Stimulated activated CD4-positive, alpha-beta T cell treated with anti-CD3 and anti-CD28 coated beads, Interleukin-1b, Interleukin-23, amount 100 ng/mL, for 1 hour (primary cell): ENCODE measurements around the gene NUP37.
"Not testable (repeated sequence)": the region's sequence is repeated elsewhere in the genome, so short reads cannot be mapped to it uniquely, and the experiment has no call there.

Source experiments
- DNase-seq, 2 donors: peaks; one replicate each; pipeline ENCODE4 v3.0.0-alpha.2; 2020; ENCODE audit warnings: low read depth in 2 of 2

The NUP37 gene

GRCh38 chr12:102093319-102093718 is 26.6 kb downstream of the NUP37 start:
- DNase-seq: no peak

- DNase-seq: not testable (repeated sequence)
Measured at GRCh38 chr12:102089228-102089835, 30.6 kb downstream of the NUP37 start.

GRCh38 chr12:102080842-102081241 is 39.1 kb downstream of the NUP37 start:
- DNase-seq: no peak

GRCh38 chr12:102072092-102072491 is 47.8 kb downstream of the NUP37 start:
- DNase-seq: not testable (repeated sequence)

GRCh38 chr12:102069707-102070106 is 50.2 kb downstream of the NUP37 start:
- DNase-seq: no peak

GRCh38 chr12:102067574-102068258 is 52.2 kb downstream of the NUP37 start:
- DNase-seq: no peak

- DNase-seq: no peak
Measured at GRCh38 chr12:102064476-102064875, 55.4 kb downstream of the NUP37 start.

- no peak for DNase-seq
Measured at GRCh38 chr12:102063069-102063468, 56.8 kb downstream of the NUP37 start.

GRCh38 chr12:102062419-102062806 is 57.5 kb downstream of the NUP37 start:
- no peak for DNase-seq

- peak; percentile 80 to 85 for DNase-seq
Measured at GRCh38 chr12:102061560-102062418, 58.1 kb downstream of the NUP37 start, which contains the start of gene WASHC3. Gene WASHC3, minus strand, starts transcription at chr12:102061991. Its CDS starts 29 bp downstream, at chr12:102061962.

GRCh38 chr12:102061096-102061559 is 58.8 kb downstream of the NUP37 start:
- DNase-seq: no peak

GRCh38 chr12:102059343-102059742 is 60.6 kb downstream of the NUP37 start:
- DNase-seq: no peak

- DNase-seq: no peak
Measured at GRCh38 chr12:102054345-102054744, 65.6 kb downstream of the NUP37 start.

- no peak for DNase-seq
Measured at GRCh38 chr12:102053062-102053349, 66.9 kb downstream of the NUP37 start.

GRCh38 chr12:102052192-102053061 is 67.5 kb downstream of the NUP37 start:
- DNase-seq: no peak

- DNase-seq: no peak
Measured at GRCh38 chr12:102051431-102051965, 68.4 kb downstream of the NUP37 start.

- DNase-seq: no peak
Measured at GRCh38 chr12:102050660-102051430, 69.1 kb downstream of the NUP37 start.

- no peak for DNase-seq
Measured at GRCh38 chr12:102043928-102044327, 76.0 kb downstream of the NUP37 start.

- DNase-seq: no peak
Measured at GRCh38 chr12:102033991-102034745, 85.7 kb downstream of the NUP37 start.

GRCh38 chr12:102031852-102032251 is 88.1 kb downstream of the NUP37 start:
- no peak for DNase-seq
